Measurements from ENCODE around the gene ZFP92.

ZFP92 gene

GRCh38 chrX:153379508-153379907 is 31.8 kb upstream of the ZFP92 start:
- H3K9me2 ChIP-seq (replicated peaks; ENCODE audit: low read depth, low read length) = no peaks in the 10 kb centered on the region
- H3K4me3 ChIP-seq (ENCODE audit: low read length, poor library complexity, severe bottlenecking) = no peak overlapping the region
- no peak overlapping the region for H3K9ac ChIP-seq (ENCODE audit: low read depth, low read length, poor library complexity, severe bottlenecking)
- no peak for TF ChIP-seq EZH2phosphoT487 (IDR thresholded peaks at IDR 0.05; ENCODE audit: borderline replicate concordance)
- no peak for TF ChIP-seq CTCF (conservative IDR thresholded peaks at IDR 0.05; ENCODE audit: low read length)
- no peaks in the 10 kb centered on the region for H3K27me3 ChIP-seq (ENCODE audit: insufficient read depth, low read length, poor library complexity, severe bottlenecking)
- H3K9me3 ChIP-seq (ENCODE audit: insufficient read depth, low read depth, low read length) = no peaks in the 10 kb centered on the region
- H4K20me1 ChIP-seq (ENCODE audit: insufficient read depth, low read length, poor library complexity, severe bottlenecking) = no peaks in the 10 kb centered on the region
- H2AFZ ChIP-seq (ENCODE audit: low read length) = no peak overlapping the region
- no peaks in the 10 kb centered on the region for H3F3A ChIP-seq (ENCODE audit: low read depth)
- H3K36me3 ChIP-seq (ENCODE audit: insufficient read depth, low read length) = no peaks in the 10 kb centered on the region
- no peak overlapping the region for H3K4me2 ChIP-seq (ENCODE audit: low read depth, low read length, poor library complexity, severe bottlenecking)
- no peaks in the 10 kb centered on the region for H3K79me2 ChIP-seq (ENCODE audit: insufficient read depth, low read length)
- H3K4me1 ChIP-seq (ENCODE audit: insufficient read depth, low read length, poor library complexity, severe bottlenecking) = no peaks in the 10 kb centered on the region

DNA sequence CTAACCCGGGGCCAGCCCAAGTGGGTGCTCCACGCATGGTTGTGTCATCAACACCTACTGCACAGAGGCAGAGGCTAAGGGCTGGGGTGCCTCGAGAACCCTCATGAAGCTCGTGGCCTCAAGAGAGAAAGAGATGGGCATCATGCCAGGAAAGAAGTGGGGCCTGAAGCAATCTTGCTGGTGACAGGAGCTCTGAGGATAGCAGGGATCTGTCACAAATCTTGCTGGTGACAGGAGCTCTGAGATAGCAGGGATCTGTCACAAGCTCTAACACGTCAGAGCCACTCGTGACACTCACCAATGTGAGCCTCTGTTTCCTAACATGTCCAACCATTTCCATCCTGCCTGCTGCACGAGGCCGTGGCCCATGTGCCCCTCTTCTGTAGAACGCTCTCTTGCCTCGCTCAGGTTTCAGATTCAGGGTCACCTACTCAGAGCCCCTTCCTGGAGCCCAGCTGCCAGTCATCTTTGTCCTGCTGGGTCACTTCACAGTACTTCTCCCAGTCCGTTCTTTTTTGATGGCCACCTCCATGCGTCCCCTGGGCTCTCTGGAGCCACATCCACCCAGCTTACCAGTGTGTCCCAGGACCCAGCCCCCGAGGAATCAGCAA is 31.2 kb upstream of the ZFP92 start:
- H4K20me1 ChIP-seq (ENCODE audit: insufficient read depth, low read length, poor library complexity, severe bottlenecking) = no peaks in the 10 kb centered on the region
- no peak overlapping the region for H3K9ac ChIP-seq (ENCODE audit: low read depth, low read length, poor library complexity, severe bottlenecking)
- H2AFZ ChIP-seq (ENCODE audit: low read length) = no peak overlapping the region
- H3K9me3 ChIP-seq (ENCODE audit: insufficient read depth, low read depth, low read length) = no peaks in the 10 kb centered on the region
- H3K4me1 ChIP-seq (ENCODE audit: insufficient read depth, low read length, poor library complexity, severe bottlenecking) = no peaks in the 10 kb centered on the region
- no peak overlapping the region for H3K4me2 ChIP-seq (ENCODE audit: low read depth, low read length, poor library complexity, severe bottlenecking)
- no peaks in the 10 kb centered on the region for H3K79me2 ChIP-seq (ENCODE audit: insufficient read depth, low read length)
- no peaks in the 10 kb centered on the region for H3F3A ChIP-seq (ENCODE audit: low read depth)
- H3K9me2 ChIP-seq (replicated peaks; ENCODE audit: low read depth, low read length) = no peaks in the 10 kb centered on the region
- H3K36me3 ChIP-seq (ENCODE audit: insufficient read depth, low read length) = no peaks in the 10 kb centered on the region
- no peak overlapping the region for H3K4me3 ChIP-seq (ENCODE audit: low read length, poor library complexity, severe bottlenecking)
- no peak for TF ChIP-seq CTCF (conservative IDR thresholded peaks at IDR 0.05; ENCODE audit: low read length)
- no peak for TF ChIP-seq EZH2phosphoT487 (IDR thresholded peaks at IDR 0.05; ENCODE audit: borderline replicate concordance)
- H3K27me3 ChIP-seq (ENCODE audit: insufficient read depth, low read length, poor library complexity, severe bottlenecking) = no peaks in the 10 kb centered on the region

DNA sequence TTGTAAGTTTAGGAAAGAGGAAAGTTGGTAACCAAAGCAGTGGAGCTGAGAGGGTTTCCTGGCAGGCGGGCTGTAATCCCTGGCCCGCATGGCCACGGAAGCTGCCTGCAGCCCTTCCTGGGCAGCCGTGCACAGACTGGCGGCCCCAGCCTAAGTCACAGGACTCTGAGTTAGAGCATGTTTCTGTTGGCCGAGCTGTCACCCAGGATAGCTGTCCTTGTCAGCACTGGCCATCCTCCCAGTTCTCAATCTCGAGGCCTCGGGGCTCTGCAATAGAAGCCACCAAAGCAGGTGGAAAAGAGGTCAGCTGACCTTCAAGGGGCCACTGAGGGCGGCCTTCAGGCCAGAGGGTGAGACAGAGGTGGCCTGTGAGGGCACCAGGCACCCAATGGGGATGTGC is 30.6 kb upstream of the ZFP92 start:
- no peak overlapping the region for H3K4me2 ChIP-seq (ENCODE audit: low read depth, low read length, poor library complexity, severe bottlenecking)
- H3K9me3 ChIP-seq (ENCODE audit: insufficient read depth, low read depth, low read length) = no peaks in the 10 kb centered on the region
- H3F3A ChIP-seq (ENCODE audit: low read depth) = no peaks in the 10 kb centered on the region
- no peaks in the 10 kb centered on the region for H3K79me2 ChIP-seq (ENCODE audit: insufficient read depth, low read length)
- H3K27me3 ChIP-seq (ENCODE audit: insufficient read depth, low read length, poor library complexity, severe bottlenecking) = no peaks in the 10 kb centered on the region
- no peak overlapping the region for H2AFZ ChIP-seq (ENCODE audit: low read length)
- TF ChIP-seq CTCF (conservative IDR thresholded peaks at IDR 0.05; ENCODE audit: low read length) (no peak), EZH2phosphoT487 (IDR thresholded peaks at IDR 0.05; ENCODE audit: borderline replicate concordance) (no peak)
- no peak overlapping the region for H3K9ac ChIP-seq (ENCODE audit: low read depth, low read length, poor library complexity, severe bottlenecking)
- H4K20me1 ChIP-seq (ENCODE audit: insufficient read depth, low read length, poor library complexity, severe bottlenecking) = no peaks in the 10 kb centered on the region
- no peak overlapping the region for H3K4me3 ChIP-seq (ENCODE audit: low read length, poor library complexity, severe bottlenecking)
- H3K36me3 ChIP-seq (ENCODE audit: insufficient read depth, low read length) = no peaks in the 10 kb centered on the region
- no peaks in the 10 kb centered on the region for H3K4me1 ChIP-seq (ENCODE audit: insufficient read depth, low read length, poor library complexity, severe bottlenecking)
- H3K9me2 ChIP-seq (replicated peaks; ENCODE audit: low read depth, low read length) = no peaks in the 10 kb centered on the region

All from Loucy (cell line).